IPS DF 19.7 (cell line): ENCODE results near the gene KIF3B.
"Not testable (repeated sequence)": the region's sequence is repeated elsewhere in the genome, so short reads cannot be mapped to it uniquely, and the experiment has no call there.

Experiments used
- DNase-seq: peaks from one replicate; pipeline ENCODE4 v3.0.0-alpha.2; 2013; ENCODE audit warnings: low read depth, low spot score

KIF3B gene

GRCh38 chr20:32329817-32330554, 52.5 kb downstream of the KIF3B start:
- DNase-seq, result no peak

DNA sequence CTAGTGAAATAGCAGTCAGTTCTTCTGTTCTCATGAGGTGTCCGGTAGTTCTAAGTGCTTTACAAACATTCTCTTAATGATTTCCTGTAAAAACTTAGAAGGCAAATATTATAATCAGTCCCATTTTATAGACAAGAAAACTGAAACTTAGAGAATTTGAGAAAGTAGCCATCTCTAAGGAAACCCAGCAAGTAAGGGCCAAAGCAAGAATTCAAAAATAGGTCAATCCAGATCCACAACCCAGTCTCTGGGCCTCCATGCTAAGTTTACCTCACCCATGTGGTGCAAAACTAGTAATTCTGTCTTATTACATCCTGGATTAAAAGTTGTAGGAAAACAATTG, 53.1 kb downstream of the KIF3B start:
- no peak for DNase-seq

DNA sequence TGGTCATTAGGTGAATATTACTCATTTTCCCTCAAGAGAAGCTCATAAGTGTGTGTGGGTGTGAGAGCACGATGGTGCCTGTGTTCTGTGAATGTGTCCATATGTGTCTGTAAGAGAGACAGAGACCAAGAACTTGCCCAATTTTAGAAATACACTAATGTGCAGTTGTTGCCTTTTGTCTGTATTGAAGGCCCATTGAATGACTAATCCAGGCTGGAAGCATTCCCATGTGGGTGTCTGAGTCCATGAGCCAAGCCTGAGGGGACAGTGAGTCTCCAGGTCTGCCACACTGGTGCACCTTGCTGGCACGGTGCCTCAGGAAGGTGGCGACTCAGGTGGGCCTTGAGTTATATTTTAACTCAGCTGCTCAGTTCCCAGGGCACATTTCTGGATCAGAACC, 55.2 kb downstream of the KIF3B start:
- DNase-seq, result no peak

- no peak for DNase-seq
These were observed 55.9 kb downstream of the KIF3B start for GRCh38 chr20:32333181-32333987.

DNA sequence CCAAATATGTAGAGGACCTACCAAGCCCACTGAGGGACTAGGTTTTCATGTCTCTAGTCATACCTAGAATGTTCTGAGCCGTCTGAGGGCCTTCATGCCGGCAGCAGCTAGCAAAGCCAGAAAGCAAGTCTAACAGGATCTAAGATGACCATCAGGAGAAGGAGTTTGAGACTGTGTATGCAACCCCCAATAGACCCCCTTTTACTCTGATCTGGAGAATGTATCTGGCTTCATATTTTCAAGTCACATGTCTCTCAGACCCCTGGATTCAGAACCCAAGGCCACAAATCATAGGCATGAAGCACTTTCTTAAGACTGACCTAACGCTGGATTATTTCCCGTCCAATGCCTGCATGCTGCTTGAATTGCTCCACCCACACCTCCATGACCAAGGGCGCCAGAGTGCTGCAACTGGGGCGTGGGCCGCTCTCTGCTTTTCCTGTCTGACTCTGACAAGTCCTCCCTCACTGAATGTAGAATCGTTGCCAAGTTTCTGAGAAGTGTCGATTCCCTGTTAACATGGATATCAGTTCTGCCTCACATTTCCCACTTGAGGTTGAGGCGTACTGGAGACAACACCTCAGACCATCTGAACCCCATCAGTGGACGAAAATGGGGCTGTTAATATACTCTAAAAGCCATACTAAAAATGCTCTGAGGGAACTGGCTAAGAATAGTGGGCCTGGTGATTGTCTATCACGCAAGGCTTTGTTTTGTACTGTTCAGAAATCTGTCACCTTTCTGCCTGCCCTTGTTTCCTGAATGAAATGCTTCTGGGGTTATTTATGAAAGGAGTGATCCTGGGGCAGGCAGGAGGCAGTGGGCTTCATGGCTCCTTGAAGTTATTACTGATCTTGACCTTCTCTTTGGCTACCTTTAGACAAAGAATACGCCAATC, 56.8 kb downstream of the KIF3B start:
- DNase-seq, result no peak

DNA sequence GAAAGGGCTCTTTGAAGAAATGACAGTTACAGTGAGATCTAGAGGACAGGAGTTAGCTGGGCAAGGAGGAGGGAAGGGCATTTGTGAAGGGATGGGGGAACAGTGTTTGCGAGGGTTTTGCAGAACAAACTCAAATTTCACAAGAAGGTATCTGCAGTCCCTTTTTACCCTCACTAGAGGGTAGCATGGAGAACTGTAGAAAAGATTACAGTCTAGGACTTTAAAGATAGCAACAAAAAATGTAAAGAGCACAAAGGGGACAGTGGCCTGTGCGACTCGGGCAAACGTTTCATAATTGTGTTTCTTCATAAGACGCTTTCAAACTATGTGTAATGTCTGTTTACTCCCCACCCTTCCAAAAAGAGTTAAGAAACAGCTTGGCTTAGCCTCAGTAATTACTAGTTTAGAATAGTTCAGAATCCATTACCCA, 59.5 kb downstream of the KIF3B start:
- no peak for DNase-seq

DNA sequence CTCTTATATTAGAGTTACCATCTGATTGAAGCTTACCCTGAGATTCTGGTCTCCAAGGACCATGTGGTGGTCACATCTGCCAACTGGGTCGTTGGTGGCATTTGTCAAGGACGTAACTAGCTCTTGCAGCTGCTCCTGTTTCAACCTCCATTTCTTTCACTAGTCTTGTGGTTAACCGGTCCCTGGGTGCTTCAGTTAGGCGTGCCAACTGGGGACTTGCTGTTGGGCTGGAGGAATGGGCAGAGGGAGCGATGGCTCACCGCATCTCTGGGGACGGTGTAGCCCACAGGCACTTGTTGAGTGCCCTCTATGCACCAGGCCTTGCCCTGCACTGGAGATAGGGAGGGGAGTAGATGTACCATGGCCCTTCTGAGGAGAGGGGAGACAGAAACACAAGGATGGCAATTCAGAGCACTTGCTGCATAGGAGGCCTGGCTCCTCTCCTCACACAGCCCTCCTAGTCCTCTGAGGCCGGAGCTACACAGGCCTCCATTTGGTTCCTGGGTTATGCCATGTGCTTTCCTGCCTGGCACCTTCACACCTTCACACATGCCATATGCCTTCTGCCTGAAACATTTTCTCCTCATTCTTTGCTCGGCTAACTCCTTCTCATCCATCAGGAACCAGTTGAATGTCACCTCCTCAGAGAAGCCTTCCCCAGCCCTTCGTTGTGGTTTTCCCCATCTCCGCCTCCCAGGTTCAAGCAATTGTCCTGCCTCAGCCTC, 60.6 kb downstream of the KIF3B start:
- no peak for DNase-seq

DNA sequence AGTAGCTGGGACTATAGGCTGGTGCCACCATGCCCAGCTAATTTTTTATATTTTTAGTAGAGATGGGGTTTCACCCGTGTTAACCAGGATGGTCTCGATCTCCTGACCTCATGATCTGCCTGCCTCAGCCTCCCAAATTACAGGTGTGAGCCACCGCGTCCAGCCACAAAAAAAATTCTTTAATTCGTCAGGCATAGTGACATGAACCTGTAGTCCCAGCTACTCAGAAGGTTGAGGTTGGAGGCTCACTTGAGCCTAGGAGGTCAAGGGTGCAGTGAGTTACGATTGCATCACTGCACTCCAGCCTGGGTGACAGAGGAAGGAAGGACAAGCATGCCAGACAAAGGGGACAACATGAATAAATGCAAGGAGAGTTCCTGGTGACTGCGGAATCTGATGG, 61.2 kb downstream of the KIF3B start:
- no peak for DNase-seq

DNA sequence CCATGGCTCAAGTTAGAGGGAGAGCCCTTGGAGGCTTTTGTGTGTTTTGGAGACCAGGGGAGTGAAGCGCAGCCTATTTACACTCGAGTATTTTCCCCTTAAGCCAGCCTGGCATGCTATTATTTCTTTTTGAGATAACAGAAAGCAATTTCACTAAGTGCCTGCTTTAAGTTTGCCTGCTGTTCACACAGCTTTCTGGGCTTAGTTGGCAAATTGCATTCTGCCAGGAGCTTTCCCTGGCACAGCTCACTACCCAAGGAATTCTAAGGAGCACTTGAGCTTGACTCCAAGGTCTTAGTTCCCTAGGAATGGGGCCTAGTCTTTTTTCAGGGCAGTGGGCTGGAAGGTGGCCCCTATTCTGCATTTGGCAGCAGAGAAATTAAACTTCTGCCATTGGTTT, 61.7 kb downstream of the KIF3B start:
- DNase-seq, result no peak

DNA sequence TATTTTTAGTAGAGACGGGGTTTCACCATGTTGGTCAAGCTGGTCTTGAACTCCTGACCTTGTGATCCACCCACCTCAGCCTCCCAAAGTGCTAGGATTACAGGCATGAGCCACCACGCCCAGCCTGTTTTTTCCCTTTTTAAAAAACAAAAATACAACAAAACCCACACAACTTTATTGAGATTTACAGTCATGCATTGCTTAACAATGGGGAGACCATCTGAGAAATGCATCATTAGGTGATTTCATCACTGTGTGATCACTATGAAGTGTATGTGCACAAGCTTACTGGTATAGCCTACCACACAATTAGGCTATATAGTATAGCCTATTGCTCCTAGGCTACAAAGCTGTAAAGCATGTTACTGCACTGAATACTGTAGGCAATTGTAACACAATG, 63.6 kb downstream of the KIF3B start:
- not testable (repeated sequence) for DNase-seq

DNA sequence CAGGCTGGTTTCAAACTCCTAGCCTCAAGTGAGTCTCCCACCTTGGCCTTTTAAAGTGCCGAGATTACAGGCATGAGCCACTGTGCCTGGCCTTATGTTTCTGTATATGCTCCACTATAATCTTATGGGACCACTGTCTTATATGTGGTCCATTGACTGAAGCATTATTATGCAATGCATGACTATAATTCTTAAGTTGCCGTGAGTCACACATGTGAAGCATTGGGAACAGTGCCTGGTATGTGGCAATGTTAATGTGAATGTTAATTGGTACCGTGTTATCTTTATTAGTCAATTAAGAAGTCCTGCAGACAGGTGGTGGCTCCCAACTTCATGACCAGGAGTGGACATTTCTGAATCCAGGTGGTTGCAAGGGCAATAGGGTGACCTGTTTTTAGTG, 66.0 kb downstream of the KIF3B start:
- no peak for DNase-seq

- DNase-seq, result no peak
These were observed 67.5 kb downstream of the KIF3B start for GRCh38 chr20:32344835-32345506.

DNA sequence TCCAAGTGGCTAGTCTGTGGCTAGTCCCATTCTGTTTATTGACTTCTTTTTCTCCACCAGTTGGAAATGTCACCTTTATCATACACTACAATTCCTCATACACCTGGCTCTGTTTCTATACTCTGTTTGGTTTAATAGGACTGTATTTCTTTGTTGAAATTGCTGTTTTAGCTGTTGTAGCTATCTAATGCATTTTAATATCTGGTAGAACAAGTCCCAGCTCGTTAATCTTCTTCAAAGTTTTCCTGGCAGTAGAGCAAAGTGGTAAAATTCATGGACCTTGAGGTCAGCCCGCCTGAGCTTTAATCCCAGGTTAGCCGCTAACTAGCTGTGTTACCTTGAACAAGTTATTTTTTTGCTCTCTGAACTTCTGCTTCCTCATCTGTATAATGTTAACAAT, 70.8 kb downstream of the KIF3B start:
- DNase-seq, result no peak

DNA sequence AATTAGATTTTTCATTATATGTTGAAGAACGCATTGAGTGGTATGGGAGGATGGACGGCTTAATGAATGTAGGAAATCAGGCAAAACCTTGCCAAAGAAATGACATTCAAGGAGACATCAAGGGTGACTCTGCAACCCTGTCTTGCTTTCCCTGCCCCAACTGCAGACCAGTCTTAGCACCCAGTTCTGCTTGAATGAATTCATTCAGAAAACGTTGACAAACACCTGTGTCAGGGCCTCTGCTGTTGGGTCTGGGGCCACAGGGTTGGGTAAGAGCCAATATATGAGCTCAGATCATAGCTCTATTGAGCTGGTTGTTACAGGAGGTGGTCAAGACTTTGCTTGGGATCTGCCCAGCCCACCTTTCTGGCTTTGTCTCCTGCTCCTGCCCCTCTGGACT, 73.0 kb downstream of the KIF3B start:
- no peak for DNase-seq

DNA sequence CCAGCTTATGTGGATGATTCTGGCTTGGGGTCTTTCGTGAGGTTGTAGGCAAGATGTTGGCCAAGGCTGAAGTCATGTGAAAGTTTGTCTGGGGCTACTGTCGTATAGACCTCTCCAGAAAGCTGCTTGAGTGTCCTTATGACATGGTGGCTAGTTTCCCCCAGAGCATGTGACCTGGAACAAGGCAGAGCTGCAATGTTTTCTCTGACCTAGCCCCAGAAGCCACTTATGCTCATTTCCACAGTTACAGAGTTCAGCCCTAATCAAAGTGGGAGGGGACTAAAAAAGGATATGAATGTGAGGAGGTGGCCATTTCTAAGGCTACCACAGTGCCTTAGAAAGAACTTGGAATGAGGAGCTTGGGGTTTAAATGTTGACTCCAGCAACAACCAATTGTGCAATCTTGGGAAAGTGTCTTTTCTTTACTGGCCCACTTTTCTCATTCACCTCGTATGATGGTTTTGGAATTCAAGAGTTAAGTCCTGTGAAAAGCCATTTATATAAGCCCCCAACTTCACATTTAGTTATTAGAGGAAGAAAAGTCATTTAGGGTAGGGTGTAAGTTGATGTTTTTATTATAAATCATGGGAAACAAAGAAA, 74.8 kb downstream of the KIF3B start:
- no peak for DNase-seq

GRCh38 chr20:32353848-32354496, 76.5 kb downstream of the KIF3B start:
- DNase-seq, result no peak

GRCh38 chr20:32354592-32355416, 77.4 kb downstream of the KIF3B start:
- no peak for DNase-seq

GRCh38 chr20:32355417-32355841, 78.0 kb downstream of the KIF3B start:
- DNase-seq, result no peak
